CD14-positive monocyte (primary cell): ENCODE data around the gene CNFN. TPM values are rescaled to one million over a fixed set of nuclear protein-coding genes. Genes with fewer than 3 reads are reported as not detected.
A peak's percentile ranks its signal among the peaks of the same experiment; 100 is the strongest.

Experiments
- DNase-seq, 3 donors: peaks; one replicate each; pipeline ENCODE4 v3.0.0-alpha.2; 2011 to 2022
- H2AFZ ChIP-seq: 2 replicates; pipeline ENCODE4 v1.6.0; 2012; ENCODE audit warnings: mild to moderate bottlenecking, low read depth, low read length, inconsistent platforms; ENCODE audit not compliant: insufficient read depth, poor library complexity, severe bottlenecking
- H3K27ac ChIP-seq, 2 donors: 1 replicate in 1 of 2; 2 replicates in 1 of 2; pipeline ENCODE4 v1.5.1; 2012 to 2013; ENCODE audit warnings: low read length in 2 of 2, control low read depth in 1 of 2, inconsistent platforms in 1 of 2, low read depth in 1 of 2, mild to moderate bottlenecking in 1 of 2
- H3K27me3 ChIP-seq, 2 donors: one replicate each; pipeline versions ENCODE4 v1.6.0 to v1.6.1; 2011 to 2013; ENCODE audit warnings: low read length in 2 of 2; ENCODE audit not compliant: control insufficient read depth in 2 of 2, insufficient read depth in 2 of 2
- H3K36me3 ChIP-seq, 2 donors: replicated peaks in 1 of 2; 1 replicate in 1 of 2; 2 replicates in 1 of 2; pipeline versions ENCODE4 v1.5.1 to v1.6.1; 2012 to 2013; ENCODE audit warnings: low read length in 2 of 2, control low read depth in 1 of 2, inconsistent platforms in 1 of 2, mild to moderate bottlenecking in 1 of 2; ENCODE audit not compliant: insufficient read depth in 2 of 2, control insufficient read depth in 1 of 2
- H3K4me1 ChIP-seq, 2 donors: 1 replicate in 1 of 2; 2 replicates in 1 of 2; pipeline versions ENCODE4 v1.5.1 to v1.6.1; 2012 to 2013; ENCODE audit warnings: low read length in 2 of 2, control low read depth in 1 of 2, inconsistent platforms in 1 of 2, mild to moderate bottlenecking in 1 of 2, moderate library complexity in 1 of 2; ENCODE audit not compliant: insufficient read depth in 2 of 2, control insufficient read depth in 1 of 2
- H3K4me2 ChIP-seq: replicated peaks from 2 replicates; pipeline ENCODE3; 2012; ENCODE audit warnings: low read length, moderate library complexity, mild to moderate bottlenecking; ENCODE audit not compliant: poor library complexity, severe bottlenecking; ENCODE audit errors: extremely low read depth
- H3K4me3 ChIP-seq, 3 experiments: fragments of 200-600 bp in 1 of 3; sonication (generic) in 1 of 3; replicated peaks in 1 of 3; 1 replicate in 2 of 3; 2 replicates in 1 of 3; pipeline ENCODE4 v1.5.1; 2011 to 2013; ENCODE audit warnings: low read length in 3 of 3, mild to moderate bottlenecking in 3 of 3, control low read depth in 2 of 3, low read depth in 2 of 3, inconsistent platforms in 1 of 3, moderate library complexity in 1 of 3
- H3K79me2 ChIP-seq: 2 replicates; pipeline ENCODE4 v1.6.0; 2012; ENCODE audit warnings: mild to moderate bottlenecking, control low read depth, inconsistent platforms, low read length, moderate library complexity; ENCODE audit not compliant: insufficient read depth
- H3K9ac ChIP-seq: 2 replicates; pipeline ENCODE4 v1.6.0; 2017; ENCODE audit warnings: low read length, mild to moderate bottlenecking; ENCODE audit not compliant: insufficient read depth, poor library complexity, severe bottlenecking
- H3K9me3 ChIP-seq, 2 donors: replicated peaks in 1 of 2; 1 replicate in 1 of 2; 2 replicates in 1 of 2; pipeline versions ENCODE4 v1.5.1 to v1.6.1; 2012 to 2013; ENCODE audit warnings: low read length in 2 of 2, control low read depth in 1 of 2; ENCODE audit not compliant: control insufficient read depth in 1 of 2, insufficient read depth in 1 of 2
- H4K20me1 ChIP-seq: 2 replicates; pipeline ENCODE4 v1.6.0; 2012; ENCODE audit warnings: mild to moderate bottlenecking, low read length, control low read depth, moderate library complexity; ENCODE audit not compliant: insufficient read depth
- H3K27ac Mint-ChIP-seq, 7 donors: one replicate each; pipeline ENCODE4 v1.8.0; 2020; ENCODE audit warnings: mild to moderate bottlenecking in 7 of 7, mixed read lengths in 7 of 7, moderate library complexity in 6 of 7, inconsistent platforms in 2 of 7
- H3K27me3 Mint-ChIP-seq, 3 donors: one replicate each; pipeline ENCODE4 v1.8.0; 2021 to 2022; ENCODE audit warnings: low read depth in 3 of 3, mild to moderate bottlenecking in 3 of 3, mixed read lengths in 3 of 3, moderate library complexity in 3 of 3, inconsistent platforms in 1 of 3
- H3K36me3 Mint-ChIP-seq, 2 donors: one replicate each; pipeline ENCODE4 v1.8.0; 2020; ENCODE audit warnings: mixed read lengths in 2 of 2, inconsistent platforms in 1 of 2, mild to moderate bottlenecking in 1 of 2
- H3K4me1 Mint-ChIP-seq: one replicate; pipeline ENCODE4 v1.8.0; 2020; ENCODE audit warnings: mild to moderate bottlenecking, mixed read lengths
- H3K4me3 Mint-ChIP-seq, 2 donors: one replicate each; pipeline ENCODE4 v1.8.0; 2020; ENCODE audit warnings: mild to moderate bottlenecking in 2 of 2, mixed read lengths in 2 of 2, moderate library complexity in 1 of 2
- H3K9me3 Mint-ChIP-seq, 7 donors: one replicate each; pipeline ENCODE4 v1.8.0; 2020 to 2022; ENCODE audit warnings: mixed read lengths in 7 of 7, mild to moderate bottlenecking in 6 of 7, moderate library complexity in 6 of 7, inconsistent platforms in 2 of 7
- WGBS: methylation state at CpG from one replicate; pipeline ENCODE4 v1.1.5; 2013; ENCODE audit warnings: missing lambda C conversion rate; ENCODE audit not compliant: insufficient coverage; 5-methylcytosine and 5-hydroxymethylcytosine counted together
- intact Hi-C, 2 donors: fragments of 100-400 bp; cut with micrococcal nuclease; formaldehyde crosslinking; loops; one replicate each; pipeline versions ENCODE4 v1.15.0 to v1.15.1; 2023
- polyA plus RNA-seq, 3 donors: library from polyadenylated mRNA; depleted of rRNA in 1 of 3; unstranded in 2 of 3; stranded (reverse) in 1 of 3; fragments of 300-500 nt in 2 of 3; fragments of >200 nt in 1 of 3; fragmentation: Illumina TruSeq in 2 of 3; gene quantifications; 1 replicate in 2 of 3; 2 replicates in 1 of 3; pipeline ENCODE4 v1.2.3, GENCODE V29; 2012 to 2021
- TF ChIP-seq, protein P1 (sequence below): fragments of 200-600 bp; IDR thresholded peaks from one replicate; pipeline ENCODE4 v1.8.0; 2022; ENCODE audit warnings: antibody characterized with exemption, mild to moderate bottlenecking

CNFN gene
- polyA plus RNA-seq, 3 donors: 0.64 to 6.4 (median 3.4) TPM

DNA sequence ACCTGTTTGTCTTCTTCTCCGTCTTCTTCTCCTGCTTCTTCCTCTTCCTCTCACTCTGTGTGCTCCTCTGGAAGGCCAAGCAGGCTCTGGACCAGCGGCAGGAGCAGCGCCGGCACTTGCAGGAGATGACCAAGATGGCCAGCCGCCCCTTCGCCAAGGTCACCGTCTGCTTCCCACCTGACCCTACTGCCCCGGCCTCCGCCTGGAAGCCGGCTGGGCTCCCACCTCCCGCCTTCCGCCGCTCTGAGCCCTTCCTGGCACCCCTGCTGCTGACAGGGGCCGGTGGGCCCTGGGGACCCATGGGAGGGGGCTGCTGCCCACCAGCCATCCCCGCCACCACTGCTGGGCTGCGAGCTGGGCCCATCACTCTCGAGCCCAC, 13.9 kb downstream of the CNFN start:
- Histone ChIP-seq H2AFZ (no peak overlapping the region), H3K4me3 (no peak overlapping the region), H3K9me3 (no peaks in the 10 kb centered on the region), H3K4me2 (no peak overlapping the region), H3K27me3 (no peaks in the 10 kb centered on the region), H3K79me2 (no peaks in the 10 kb centered on the region), H3K36me3 (peaks cover 0 to 3% of the 10 kb centered on the region in 2 donors), H3K9ac (no peak overlapping the region), H3K27ac (no peak overlapping the region), H4K20me1 (no peaks in the 10 kb centered on the region), H3K4me1 (no peaks in the 10 kb centered on the region)
- no peak for DNase-seq
- Mint-ChIP-seq H3K36me3 (peaks cover 6 to 12% of the 10 kb centered on the region in 2 donors), H3K4me1 (peaks cover under 1% of the 10 kb centered on the region), H3K4me3 (no peak overlapping the region), H3K27ac (peak overlapping the region in 1 of 7 donors; percentile 6), H3K9me3 (peaks cover 0 to 2% (median 0%) of the 10 kb centered on the region in 7 donors), H3K27me3 (peaks cover 3 to 17% (median 14%) of the 10 kb centered on the region in 3 donors)
- WGBS: 99% methylated on average over 17 of the region's 17 CpGs
- intact Hi-C loops: no loop called here
- TF ChIP-seq, protein P1, sequence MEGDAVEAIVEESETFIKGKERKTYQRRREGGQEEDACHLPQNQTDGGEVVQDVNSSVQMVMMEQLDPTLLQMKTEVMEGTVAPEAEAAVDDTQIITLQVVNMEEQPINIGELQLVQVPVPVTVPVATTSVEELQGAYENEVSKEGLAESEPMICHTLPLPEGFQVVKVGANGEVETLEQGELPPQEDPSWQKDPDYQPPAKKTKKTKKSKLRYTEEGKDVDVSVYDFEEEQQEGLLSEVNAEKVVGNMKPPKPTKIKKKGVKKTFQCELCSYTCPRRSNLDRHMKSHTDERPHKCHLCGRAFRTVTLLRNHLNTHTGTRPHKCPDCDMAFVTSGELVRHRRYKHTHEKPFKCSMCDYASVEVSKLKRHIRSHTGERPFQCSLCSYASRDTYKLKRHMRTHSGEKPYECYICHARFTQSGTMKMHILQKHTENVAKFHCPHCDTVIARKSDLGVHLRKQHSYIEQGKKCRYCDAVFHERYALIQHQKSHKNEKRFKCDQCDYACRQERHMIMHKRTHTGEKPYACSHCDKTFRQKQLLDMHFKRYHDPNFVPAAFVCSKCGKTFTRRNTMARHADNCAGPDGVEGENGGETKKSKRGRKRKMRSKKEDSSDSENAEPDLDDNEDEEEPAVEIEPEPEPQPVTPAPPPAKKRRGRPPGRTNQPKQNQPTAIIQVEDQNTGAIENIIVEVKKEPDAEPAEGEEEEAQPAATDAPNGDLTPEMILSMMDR: no peak

GRCh38 chr19:42375415-42376176, 14.5 kb downstream of the CNFN start:
- no peak overlapping the region for H3K9ac ChIP-seq
- H3K4me1 ChIP-seq: peaks cover 0 to 3% of the 10 kb centered on the region in 2 donors
- peaks cover 0 to 3% of the 10 kb centered on the region in 2 donors for H3K36me3 ChIP-seq
- TF ChIP-seq, protein P1: no peak
- H3K27me3 Mint-ChIP-seq: peaks cover 3 to 16% (median 11%) of the 10 kb centered on the region in 3 donors
- H3K79me2 ChIP-seq: no peaks in the 10 kb centered on the region
- intact Hi-C loops: no loop called here
- no peak overlapping the region for H3K4me3 Mint-ChIP-seq
- H3K4me3 ChIP-seq: no peak overlapping the region
- peaks cover 3% of the 10 kb centered on the region for H3K4me1 Mint-ChIP-seq
- no peaks in the 10 kb centered on the region for H4K20me1 ChIP-seq
- H3K9me3 Mint-ChIP-seq: peaks cover 0 to 2% (median 0%) of the 10 kb centered on the region in 7 donors
- no peaks in the 10 kb centered on the region for H3K27me3 ChIP-seq
- no peaks in the 10 kb centered on the region for H3K9me3 ChIP-seq
- no peak for DNase-seq
- H3K27ac Mint-ChIP-seq: no peak overlapping the region
- no peak overlapping the region for H3K27ac ChIP-seq
- peaks cover 6 to 12% of the 10 kb centered on the region in 2 donors for H3K36me3 Mint-ChIP-seq
- WGBS: 95% methylated on average over 50 of the region's 54 CpGs
- H2AFZ ChIP-seq: no peak overlapping the region
- H3K4me2 ChIP-seq: no peak overlapping the region
